HG02973 (cell line): ENCODE results near the gene BFSP1.

Experiments used
- ATAC-seq: cut with Tn5 transposase; IDR thresholded peaks from one replicate; pipeline ENCODE4 v1.9.1; 2021; ENCODE audit warnings: moderate library complexity; ENCODE audit not compliant: unreplicated experiment

BFSP1 gene

GRCh38 chr20:17530716-17531664 lies at the start of gene BFSP1:
Gene BFSP1 (minus strand): TSS chr20:17531379. CDS start chr20:17531329, 50 bp downstream.
- no peak for ATAC-seq

GRCh38 chr20:17580895-17581294 lies 49.7 kb upstream of the BFSP1 start:
- no peak for ATAC-seq

- ATAC-seq = no peak
These were observed 48.3 kb upstream of the BFSP1 start for GRCh38 chr20:17579369-17580039.

- no peak for ATAC-seq
These were observed 45.0 kb upstream of the BFSP1 start for GRCh38 chr20:17576215-17576614.

GRCh38 chr20:17573463-17573862 lies 42.3 kb upstream of the BFSP1 start:
- no peak for ATAC-seq

GRCh38 chr20:17572034-17572638 lies 41.0 kb upstream of the BFSP1 start:
- ATAC-seq = no peak

GRCh38 chr20:17571153-17571527 lies 40.0 kb upstream of the BFSP1 start:
- ATAC-seq = no peak

GRCh38 chr20:17570347-17571152 lies 39.4 kb upstream of the BFSP1 start:
- peak; percentile 36 for ATAC-seq

- peak; percentile 89 for ATAC-seq
These were observed 38.6 kb upstream of the BFSP1 start, which contains the start of gene DSTN for GRCh38 chr20:17569616-17570346. Gene DSTN (plus strand): TSS chr20:17570075. CDS start chr20:17570209, 134 bp downstream.

- ATAC-seq = no peak
These were observed 37.9 kb upstream of the BFSP1 start for GRCh38 chr20:17568972-17569521.

- no peak for ATAC-seq
These were observed 37.0 kb upstream of the BFSP1 start for GRCh38 chr20:17568045-17568788.

- no peak for ATAC-seq
These were observed 35.2 kb upstream of the BFSP1 start for GRCh38 chr20:17566345-17566744.

- no peak for ATAC-seq
These were observed 34.1 kb upstream of the BFSP1 start for GRCh38 chr20:17565169-17565845.

- ATAC-seq = no peak
These were observed 31.7 kb upstream of the BFSP1 start for GRCh38 chr20:17562804-17563305.

GRCh38 chr20:17560344-17561074 lies 29.3 kb upstream of the BFSP1 start:
- no peak for ATAC-seq

GRCh38 chr20:17559338-17559737 lies 28.2 kb upstream of the BFSP1 start:
- ATAC-seq = no peak

- ATAC-seq = no peak
These were observed 27.7 kb upstream of the BFSP1 start for GRCh38 chr20:17558941-17559304.
